ENCODE results near the gene TNPO3.
"Not testable (repeated sequence)": the region's sequence is repeated elsewhere in the genome, so short reads cannot be mapped to it uniquely, and the experiment has no call there.

GRCh38 chr7:129051459-129051858, 3.5 kb downstream of the TNPO3 start:
- TF ChIP-seq CTCF (IDR thresholded peaks at IDR 0.05; ENCODE audit: low read depth, low read length); EZH2phosphoT487 (IDR thresholded peaks at IDR 0.05; ENCODE audit: low read depth): not testable (repeated sequence)

Measured in OCI-LY3 (cell line).